HepG2 (cell line): ENCODE data around the gene POLR2F. TPM values are rescaled to one million over a fixed set of nuclear protein-coding genes. Genes with fewer than 3 reads are reported as not detected.

Experiments used
- ATAC-seq: fragments of 200-7000 bp; cut with Tn5 transposase; 3 replicates; pipeline ENCODE4 v1.9.1; 2020; ENCODE audit warnings: mild to moderate bottlenecking, moderate library complexity
- BruUV-seq: library from RNA; stranded (reverse); fragments of 400-500 nt; replicated peaks from 2 replicates; lab custom pipeline; 2021; lab: Mats Ljungman, UMichigan
- CTCF ChIA-PET: fragments of 300-600 bp; formaldehyde crosslinking; extraction: SDS; loops from one replicate; lab custom pipeline; 2021; ENCODE audit warnings: low total read pairs, inconsistent platforms, low intra/inter-chr PET ratio; lab: Yijun Ruan, JAX
- POLR2A ChIA-PET: fragments of 350-600 bp; sonication (Branson Sonifier 250); formaldehyde crosslinking; loops from one replicate; lab custom pipeline; 2020; ENCODE audit warnings: antibody characterized with exemption, inconsistent platforms; lab: Yijun Ruan, JAX
- DNase-seq: peaks from one replicate; pipeline ENCODE4 v3.0.0-alpha.2; 2015; ENCODE audit warnings: low spot score
- FAIRE-seq: peaks from 3 replicates; lab custom pipeline; 2011; peaks lifted over from hg19 to GRCh38; lab: Jason Lieb, UNC
- H2AFZ ChIP-seq: one replicate; pipeline ENCODE4 v1.6.1; 2011; ENCODE audit warnings: low read length, inconsistent platforms
- H3K27ac ChIP-seq: fragments of 300-600 bp; 3 replicates; pipeline ENCODE4 v1.8.0; 2011; ENCODE audit warnings: mixed run types, mild to moderate bottlenecking, mixed read lengths, low read length, inconsistent platforms; ENCODE audit not compliant: insufficient read depth; ENCODE audit errors: extremely low read length
- H3K27me3 ChIP-seq, 2 experiments: fragments of 200-600 bp in 1 of 2; 2 replicates in 1 of 2; 3 replicates in 1 of 2; pipeline versions ENCODE4 v1.6.0 to v1.8.0; 2011; ENCODE audit warnings: low read length in 2 of 2, mild to moderate bottlenecking in 2 of 2, moderate library complexity in 2 of 2, inconsistent platforms in 1 of 2; ENCODE audit not compliant: insufficient read depth in 2 of 2, control insufficient read depth in 1 of 2
- H3K36me3 ChIP-seq, 2 experiments: fragments of 200-600 bp in 1 of 2; replicated peaks in 1 of 2; 2 replicates in 1 of 2; 3 replicates in 1 of 2; pipeline versions ENCODE4 v1.5.1 to v1.8.0; 2011; ENCODE audit warnings: low read length in 2 of 2, inconsistent platforms in 1 of 2; ENCODE audit not compliant: insufficient read depth in 2 of 2, control insufficient read depth in 1 of 2
- H3K4me1 ChIP-seq: 2 replicates; pipeline ENCODE4 v1.5.1; 2012; ENCODE audit warnings: low read length, inconsistent platforms; ENCODE audit not compliant: insufficient read depth
- H3K4me2 ChIP-seq: 2 replicates; pipeline ENCODE4 v1.6.0; 2011; ENCODE audit warnings: low read depth, low read length, inconsistent platforms
- H3K4me3 ChIP-seq, 3 experiments: fragments of 200-600 bp in 1 of 3; sonication (generic), shearing (Covaris generic) in 1 of 3; replicated peaks in 1 of 3; 2 replicates each; pipeline ENCODE4 v1.5.1; 2011 to 2016; ENCODE audit warnings: low read length in 3 of 3, inconsistent platforms in 2 of 3, low read depth in 2 of 3, mild to moderate bottlenecking in 2 of 3, control low read depth in 1 of 3, mixed read lengths in 1 of 3; ENCODE audit not compliant: insufficient read depth in 1 of 3
- H3K79me2 ChIP-seq: one replicate; pipeline ENCODE4 v1.6.1; 2011; ENCODE audit warnings: low read length, inconsistent platforms; ENCODE audit not compliant: insufficient read depth
- H3K9ac ChIP-seq: 2 replicates; pipeline ENCODE4 v1.6.0; 2011; ENCODE audit warnings: mild to moderate bottlenecking, low read depth, low read length, inconsistent platforms; ENCODE audit not compliant: insufficient read depth
- H3K9me3 ChIP-seq: 2 replicates; pipeline ENCODE4 v1.5.1; 2012; ENCODE audit warnings: mild to moderate bottlenecking, low read length
- H4K20me1 ChIP-seq: 2 replicates; pipeline ENCODE4 v1.6.0; 2011; ENCODE audit warnings: inconsistent platforms, mild to moderate bottlenecking, low read length, moderate library complexity; ENCODE audit not compliant: insufficient read depth
- CENPBD1 ChIP-seq: sonication (generic); formaldehyde crosslinking; IDR thresholded peaks from 2 replicates; pipeline ENCODE4 v1.8.0; 2022; ENCODE audit warnings: missing genetic modification reagents, low read depth, mild to moderate bottlenecking, borderline replicate concordance
- HNF4A ChIP-seq: sonication (generic); formaldehyde crosslinking; IDR thresholded peaks from 2 replicates; pipeline ENCODE4 v1.4.0; 2020; ENCODE audit warnings: missing genetic modification reagents
- PRDM15 ChIP-seq: sonication (generic); formaldehyde crosslinking; IDR thresholded peaks from 2 replicates; pipeline ENCODE4 v1.4.0; 2020; ENCODE audit warnings: missing genetic modification reagents
- RFX1 ChIP-seq: fragments of 450-650 bp; IDR thresholded peaks from 2 replicates; pipeline ENCODE4 v1.6.1; 2017
- RXRB ChIP-seq: IDR thresholded peaks from 2 replicates; pipeline ENCODE4 v1.6.1; 2016; ENCODE audit warnings: borderline replicate concordance, missing genetic modification reagents, missing compliant biosample characterization
- ZBTB2 ChIP-seq: sonication (generic); formaldehyde crosslinking; IDR thresholded peaks from 2 replicates; pipeline ENCODE4 v1.8.0; 2022; ENCODE audit warnings: low read depth, missing genetic modification reagents
- ZBTB46 ChIP-seq: sonication (generic); formaldehyde crosslinking; IDR thresholded peaks from 2 replicates; pipeline ENCODE4 v1.4.0; 2020; ENCODE audit warnings: mild to moderate bottlenecking, missing genetic modification reagents, borderline replicate concordance
- ZFP82 ChIP-seq: sonication (generic); formaldehyde crosslinking; IDR thresholded peaks from 2 replicates; pipeline ENCODE4 v1.5.1; 2020; ENCODE audit warnings: mild to moderate bottlenecking, missing genetic modification reagents, borderline replicate concordance
- ZFY ChIP-seq: sonication (generic); formaldehyde crosslinking; IDR thresholded peaks from 2 replicates; pipeline ENCODE4 v1.4.0; 2020; ENCODE audit warnings: missing genetic modification reagents
- ZNF143 ChIP-seq: sonication (generic); formaldehyde crosslinking; IDR thresholded peaks from 2 replicates; pipeline ENCODE4 v1.4.0; 2020; ENCODE audit warnings: missing genetic modification reagents
- ZNF879 ChIP-seq: sonication (generic); formaldehyde crosslinking; IDR thresholded peaks from 2 replicates; pipeline ENCODE4 v1.8.1; 2023; ENCODE audit warnings: missing genetic modification reagents
- WGBS: methylation state at CpG from one replicate; pipeline ENCODE4 v1.1.6; 2017; ENCODE audit warnings: low lambda C conversion rate; 5-methylcytosine and 5-hydroxymethylcytosine counted together
- in situ Hi-C: cut with HindIII; loops from 2 replicates; pipeline ENCODE4 v1.10.0; 2017; ENCODE audit warnings: low pct_unique_long_range_greater_than_20kb; ENCODE audit not compliant: extremely low pct_ligation_motif_present
- intact Hi-C: fragments of 100-400 bp; cut with micrococcal nuclease; formaldehyde crosslinking; loops from one replicate; pipeline ENCODE4 v1.10.0; 2022; ENCODE audit not compliant: unreplicated experiment
- polyA plus RNA-seq, 8 experiments: library from polyadenylated mRNA; depleted of rRNA in 3 of 8; stranded (reverse) in 7 of 8; unstranded in 1 of 8; fragments of >200 nt; fragmentation: Illumina TruSeq in 4 of 8; extraction: Trizol in 4 of 8; gene quantifications; 2 replicates each; pipeline versions ENCODE4 v1.2.1 to v1.2.3, GENCODE V29; 2011 to 2016; ENCODE audit warnings: low read depth in 4 of 8, missing spikeins in 1 of 8, mixed read lengths in 1 of 8; ENCODE audit not compliant: insufficient read depth in 1 of 8
- total RNA-seq, 5 experiments: library from RNA; depleted of rRNA; stranded (reverse); fragments of >200 nt; fragmentation: Illumina TruSeq; extraction: Trizol; gene quantifications; 2 replicates each; pipeline ENCODE4 v1.2.3, GENCODE V29; 2016; ENCODE audit warnings: low read depth in 1 of 5

POLR2F gene
- total and polyA plus RNA-seq, 2 of the 13 experiments (the other 11 are each of a cell fraction or from before 2014, with no cell fraction given) = 135 to 158 TPM

- DNase-seq (no peak), ATAC-seq (no peak), FAIRE-seq (no peak)
- H3K36me3 ChIP-seq = peaks cover 23 to 59% of the 10 kb centered on the region in 2 experiments
- 99% methylated on average over 17 of the region's 18 CpGs for WGBS
- H3K4me2 ChIP-seq = no peak overlapping the region
- in situ Hi-C loops = no loop called here
- H3K79me2 ChIP-seq = peaks cover 24% of the 10 kb centered on the region
- H2AFZ ChIP-seq = no peak overlapping the region
- intact Hi-C loops = no loop called here
- BruUV-seq = no TSS peak
- no peaks in the 10 kb centered on the region for H4K20me1 ChIP-seq
- H3K9me3 ChIP-seq = no peaks in the 10 kb centered on the region
- TF ChIP-seq RFX1 (no peak), ZBTB2 (no peak), PRDM15 (no peak), CENPBD1 (CRISPR knock-in tag) (no peak), ZBTB46 (CRISPR knock-in tag) (no peak), ZFY (CRISPR knock-in tag) (no peak), HNF4A (CRISPR knock-in tag) (no peak), ZNF143 (CRISPR knock-in tag) (no peak), ZFP82 (CRISPR knock-in tag) (no peak), ZNF879 (CRISPR knock-in tag) (no peak), RXRB (CRISPR knock-in tag) (no peak)
- peaks cover 37% of the 10 kb centered on the region for H3K4me1 ChIP-seq
- H3K4me3 ChIP-seq = no peak overlapping the region
- CTCF ChIA-PET = no interaction called here
- no peaks in the 10 kb centered on the region for H3K27me3 ChIP-seq
- POLR2A ChIA-PET = no interaction called here
- no peak overlapping the region for H3K9ac ChIP-seq
- H3K27ac ChIP-seq = no peak overlapping the region
Observed at GRCh38 chr22:37959231-37959825, 5.8 kb downstream of the POLR2F start.
